NCI-H748 (cell line): ENCODE results near the gene TMEM247.

Experiments used
- DNase-seq: peaks from one replicate; lab custom pipeline; 2025; ENCODE audit not compliant: unreplicated experiment; lab: John Stamatoyannopoulos, UW

Gene TMEM247

GRCh38 chr2:46479265-46479664, at the start of gene TMEM247:
Gene TMEM247 (plus strand): TSS chr2:46479565.
- no peak for DNase-seq

GRCh38 chr2:46430413-46430812, 49.0 kb upstream of the TMEM247 start:
- no peak for DNase-seq

- DNase-seq: no peak
Measured at GRCh38 chr2:46430992-46431391, 48.4 kb upstream of the TMEM247 start.

GRCh38 chr2:46431481-46432235, 47.7 kb upstream of the TMEM247 start:
- DNase-seq: no peak

- no peak for DNase-seq
Measured at GRCh38 chr2:46434851-46435273, 44.5 kb upstream of the TMEM247 start.

GRCh38 chr2:46435353-46435752, 44.0 kb upstream of the TMEM247 start:
- no peak for DNase-seq

- DNase-seq: no peak
Measured at GRCh38 chr2:46435796-46436360, 43.5 kb upstream of the TMEM247 start.

GRCh38 chr2:46436800-46437199, 42.6 kb upstream of the TMEM247 start:
- no peak for DNase-seq

GRCh38 chr2:46438102-46438501, 41.3 kb upstream of the TMEM247 start:
- DNase-seq: no peak

GRCh38 chr2:46438794-46439193, 40.6 kb upstream of the TMEM247 start:
- DNase-seq: no peak

GRCh38 chr2:46439582-46439981, 39.8 kb upstream of the TMEM247 start:
- DNase-seq: no peak

GRCh38 chr2:46441838-46442712, 37.3 kb upstream of the TMEM247 start:
- DNase-seq: no peak

- no peak for DNase-seq
Measured at GRCh38 chr2:46444732-46445131, 34.6 kb upstream of the TMEM247 start.

- DNase-seq: no peak
Measured at GRCh38 chr2:46445556-46445955, 33.8 kb upstream of the TMEM247 start.

GRCh38 chr2:46446871-46447568, 32.3 kb upstream of the TMEM247 start:
- no peak for DNase-seq

- no peak for DNase-seq
Measured at GRCh38 chr2:46447649-46448048, 31.7 kb upstream of the TMEM247 start.

- no peak for DNase-seq
Measured at GRCh38 chr2:46448111-46448510, 31.3 kb upstream of the TMEM247 start.

- no peak for DNase-seq
Measured at GRCh38 chr2:46448641-46449040, 30.7 kb upstream of the TMEM247 start.

GRCh38 chr2:46449700-46450099, 29.7 kb upstream of the TMEM247 start:
- no peak for DNase-seq

GRCh38 chr2:46451131-46451711, 28.1 kb upstream of the TMEM247 start:
- DNase-seq: no peak

- DNase-seq: no peak
Measured at GRCh38 chr2:46456789-46457188, 22.6 kb upstream of the TMEM247 start.
